Spleen (tissue), 7 donors: ENCODE data around the gene ZFAND2A.

Experiments
- POLR2A ChIP-seq, 3 donors: fragments of 450-650 bp; IDR thresholded peaks; one replicate each; pipeline ENCODE4 v1.5.1; 2017; ENCODE audit warnings: antibody characterized with exemption in 3 of 3, mild to moderate bottlenecking in 1 of 3
- POLR2AphosphoS5 ChIP-seq, 3 donors: sonication (generic); formaldehyde crosslinking; IDR thresholded peaks; one replicate each; pipeline ENCODE4 v1.5.1; 2017; ENCODE audit warnings: antibody characterized with exemption in 3 of 3
- TF ChIP-seq, protein P1 (sequence below), 11 experiments: fragments of 200-600 bp in 7 of 11; fragments of 450-650 bp in 4 of 11; sonication (generic) in 4 of 11; IDR thresholded peaks in 8 of 11; conservative IDR thresholded peaks in 3 of 11; 1 replicate in 7 of 11; 2 replicates in 4 of 11; pipeline versions ENCODE4 v1.4.0 to v1.8.0; 2016 to 2021; ENCODE audit warnings: antibody characterized with exemption in 11 of 11, inconsistent platforms in 4 of 11, mild to moderate bottlenecking in 1 of 11
- donor health status: DM: no; HTN: no; CAD: no; lungs with moderate emphysema.
- donor health status: DM: no; HTN: no; CAD: no.
- donor health status: DM: no; HTN: no; CAD: no.

DNA sequence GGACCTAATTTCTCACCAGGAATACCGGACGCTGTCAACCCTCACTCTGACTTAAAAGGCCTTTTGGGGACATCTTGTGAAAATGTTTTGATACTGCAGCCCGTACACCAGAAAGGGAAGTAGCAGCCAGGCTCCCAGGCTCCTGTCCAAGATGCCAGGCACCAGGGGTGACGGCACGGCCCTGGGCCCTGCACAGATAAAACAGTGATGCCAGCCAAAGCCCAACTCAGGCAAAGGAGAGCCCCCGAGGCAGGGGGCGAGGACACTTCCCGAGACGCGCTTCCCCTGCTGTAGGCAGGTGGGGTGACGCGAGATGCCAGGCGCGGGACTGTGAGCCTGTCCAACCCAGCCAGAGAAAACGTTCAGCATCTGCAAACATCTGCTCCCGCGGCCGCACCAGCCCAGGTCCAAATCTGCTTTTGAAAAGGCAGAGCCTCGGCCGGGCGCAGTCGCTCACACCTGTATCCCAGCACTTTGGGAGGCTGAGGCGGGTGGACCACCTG is 15.7 kb downstream of the ZFAND2A start:
- TF ChIP-seq POLR2AphosphoS5 (IDR thresholded peaks at IDR 0.05) (no peak), POLR2A (IDR thresholded peaks at IDR 0.05) (no peak)
- TF ChIP-seq, protein P1, sequence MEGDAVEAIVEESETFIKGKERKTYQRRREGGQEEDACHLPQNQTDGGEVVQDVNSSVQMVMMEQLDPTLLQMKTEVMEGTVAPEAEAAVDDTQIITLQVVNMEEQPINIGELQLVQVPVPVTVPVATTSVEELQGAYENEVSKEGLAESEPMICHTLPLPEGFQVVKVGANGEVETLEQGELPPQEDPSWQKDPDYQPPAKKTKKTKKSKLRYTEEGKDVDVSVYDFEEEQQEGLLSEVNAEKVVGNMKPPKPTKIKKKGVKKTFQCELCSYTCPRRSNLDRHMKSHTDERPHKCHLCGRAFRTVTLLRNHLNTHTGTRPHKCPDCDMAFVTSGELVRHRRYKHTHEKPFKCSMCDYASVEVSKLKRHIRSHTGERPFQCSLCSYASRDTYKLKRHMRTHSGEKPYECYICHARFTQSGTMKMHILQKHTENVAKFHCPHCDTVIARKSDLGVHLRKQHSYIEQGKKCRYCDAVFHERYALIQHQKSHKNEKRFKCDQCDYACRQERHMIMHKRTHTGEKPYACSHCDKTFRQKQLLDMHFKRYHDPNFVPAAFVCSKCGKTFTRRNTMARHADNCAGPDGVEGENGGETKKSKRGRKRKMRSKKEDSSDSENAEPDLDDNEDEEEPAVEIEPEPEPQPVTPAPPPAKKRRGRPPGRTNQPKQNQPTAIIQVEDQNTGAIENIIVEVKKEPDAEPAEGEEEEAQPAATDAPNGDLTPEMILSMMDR (IDR thresholded peaks at IDR 0.05 in 8 of 11, conservative IDR thresholded peaks at IDR 0.05 in 3 of 11) = peak in 8 of 11 experiments; percentile 21 to 55 (median 41)
